ENCODE results near the gene MANBA.

Gene MANBA

GRCh38 chr4:102608190-102608589 is 152.6 kb downstream of the MANBA start:
- Histone ChIP-seq H3K36me3 (ENCODE audit: low read depth) (peaks cover 86% of the 10 kb centered on the region), H3K27me3 (ENCODE audit: insufficient read depth, poor library complexity, severe bottlenecking) (no peaks in the 10 kb centered on the region), H3K9me3 (ENCODE audit: severe bottlenecking) (no peaks in the 10 kb centered on the region), H3K4me1 (ENCODE audit: insufficient read depth, poor library complexity, severe bottlenecking) (peaks cover 11% of the 10 kb centered on the region), H3K4me3 (ENCODE audit: severe bottlenecking) (no peak overlapping the region), H3K27ac (ENCODE audit: poor library complexity, severe bottlenecking) (no peak overlapping the region)
- DNase-seq (ENCODE audit: low spot score) (no peak), ATAC-seq (ENCODE audit: low read depth) (no peak; the same call in 2 of the 3 replicates)
- no peak for TF ChIP-seq CTCF (IDR thresholded peaks at IDR 0.05; ENCODE audit: poor library complexity, severe bottlenecking)

- ATAC-seq (ENCODE audit: low read depth) (no peak), DNase-seq (ENCODE audit: low spot score) (no peak)
- H3K4me1 ChIP-seq (ENCODE audit: insufficient read depth, poor library complexity, severe bottlenecking), result peaks cover 3% of the 10 kb centered on the region
- no peak overlapping the region for H3K4me3 ChIP-seq (ENCODE audit: severe bottlenecking)
- peaks cover 74% of the 10 kb centered on the region for H3K36me3 ChIP-seq (ENCODE audit: low read depth)
- no peak overlapping the region for H3K27ac ChIP-seq (ENCODE audit: poor library complexity, severe bottlenecking)
- TF ChIP-seq CTCF (IDR thresholded peaks at IDR 0.05; ENCODE audit: poor library complexity, severe bottlenecking), result no peak
- H3K27me3 ChIP-seq (ENCODE audit: insufficient read depth, poor library complexity, severe bottlenecking), result no peaks in the 10 kb centered on the region
- no peaks in the 10 kb centered on the region for H3K9me3 ChIP-seq (ENCODE audit: severe bottlenecking)
Observed at GRCh38 chr4:102606846-102607450, 153.8 kb downstream of the MANBA start.

GRCh38 chr4:102606261-102606660 is 154.5 kb downstream of the MANBA start:
- Histone ChIP-seq H3K4me3 (ENCODE audit: severe bottlenecking) (no peak overlapping the region), H3K27me3 (ENCODE audit: insufficient read depth, poor library complexity, severe bottlenecking) (no peaks in the 10 kb centered on the region), H3K9me3 (ENCODE audit: severe bottlenecking) (no peaks in the 10 kb centered on the region), H3K27ac (ENCODE audit: poor library complexity, severe bottlenecking) (no peak overlapping the region), H3K36me3 (ENCODE audit: low read depth) (peaks cover 68% of the 10 kb centered on the region), H3K4me1 (ENCODE audit: insufficient read depth, poor library complexity, severe bottlenecking) (no peaks in the 10 kb centered on the region)
- TF ChIP-seq CTCF (IDR thresholded peaks at IDR 0.05; ENCODE audit: poor library complexity, severe bottlenecking), result no peak
- DNase-seq (ENCODE audit: low spot score) (no peak), ATAC-seq (ENCODE audit: low read depth) (no peak)

GRCh38 chr4:102604222-102604940 is 156.4 kb downstream of the MANBA start:
- DNase-seq (ENCODE audit: low spot score), result no peak

More at GRCh38 chr4:102604222-102604940, 156.4 kb downstream of the MANBA start:
- H3K36me3 ChIP-seq (ENCODE audit: low read depth), result peaks cover 59% of the 10 kb centered on the region
- no peak for TF ChIP-seq CTCF (IDR thresholded peaks at IDR 0.05; ENCODE audit: poor library complexity, severe bottlenecking)
- no peak overlapping the region for H3K4me3 ChIP-seq (ENCODE audit: severe bottlenecking)
- H3K27ac ChIP-seq (ENCODE audit: poor library complexity, severe bottlenecking), result no peak overlapping the region
- no peaks in the 10 kb centered on the region for H3K27me3 ChIP-seq (ENCODE audit: insufficient read depth, poor library complexity, severe bottlenecking)
- ATAC-seq (ENCODE audit: low read depth), result no peak
- no peaks in the 10 kb centered on the region for H3K9me3 ChIP-seq (ENCODE audit: severe bottlenecking)
- H3K4me1 ChIP-seq (ENCODE audit: insufficient read depth, poor library complexity, severe bottlenecking), result peaks cover 5% of the 10 kb centered on the region

All from RWPE2 (cell line).